ENCODE results near the gene EARS2.
"Not testable (repeated sequence)": the region's sequence is repeated elsewhere in the genome, so short reads cannot be mapped to it uniquely, and the experiment has no call there.

EARS2 gene

GRCh38 chr16:23556881-23557778 lies at the start of gene EARS2, which contains the start of gene UBFD1:
EARS2 (minus strand) TSS chr16:23557350; CDS start chr16:23557343, 7 bp downstream.
UBFD1 (plus strand) TSS chr16:23557727; CDS start chr16:23557743, 16 bp downstream.
- peak; percentile 95 to 96 for DNase-seq

- peak; percentile 20 to 22 for DNase-seq
Observed at GRCh38 chr16:23597003-23597756, 40.0 kb upstream of the EARS2 start.

GRCh38 chr16:23595951-23596720 lies 39.0 kb upstream of the EARS2 start, which contains the start of gene NDUFAB1:
NDUFAB1 (minus strand) TSS chr16:23596316; CDS start chr16:23596290, 26 bp downstream.
- DNase-seq = peak; percentile 88 to 91

- no peak for DNase-seq
Observed at GRCh38 chr16:23595246-23595950, 38.2 kb upstream of the EARS2 start.

- DNase-seq = no peak
Observed at GRCh38 chr16:23594186-23594585, 37.0 kb upstream of the EARS2 start.

GRCh38 chr16:23590181-23590580 lies 33.0 kb upstream of the EARS2 start:
- DNase-seq = no peak

GRCh38 chr16:23587726-23588125 lies 30.6 kb upstream of the EARS2 start:
- DNase-seq = no peak

GRCh38 chr16:23584186-23585076 lies 27.3 kb upstream of the EARS2 start:
- no peak for DNase-seq

- DNase-seq = not testable (repeated sequence)
Observed at GRCh38 chr16:23583271-23583670, 26.1 kb upstream of the EARS2 start.

- DNase-seq = no peak
Observed at GRCh38 chr16:23581764-23582163, 24.6 kb upstream of the EARS2 start.

- no peak for DNase-seq
Observed at GRCh38 chr16:23580391-23580790, 23.2 kb upstream of the EARS2 start.

- no peak for DNase-seq
Observed at GRCh38 chr16:23579371-23579770, 22.2 kb upstream of the EARS2 start.

GRCh38 chr16:23578101-23578830 lies 21.1 kb upstream of the EARS2 start:
- DNase-seq = no peak

- no peak for DNase-seq
Observed at GRCh38 chr16:23577493-23577892, 20.3 kb upstream of the EARS2 start.

GRCh38 chr16:23575834-23576233 lies 18.7 kb upstream of the EARS2 start:
- no peak for DNase-seq

GRCh38 chr16:23573817-23574216 lies 16.7 kb upstream of the EARS2 start:
- DNase-seq = no peak

GRCh38 chr16:23572394-23572793 lies 15.2 kb upstream of the EARS2 start:
- DNase-seq = no peak

GRCh38 chr16:23571895-23572294 lies 14.7 kb upstream of the EARS2 start:
- no peak for DNase-seq

- peak in 1 of 2 donors; percentile 45 for DNase-seq
Observed at GRCh38 chr16:23570992-23571632, 14.0 kb upstream of the EARS2 start.

GRCh38 chr16:23567602-23568001 lies 10.5 kb upstream of the EARS2 start:
- no peak for DNase-seq
